GM12872 (cell line): ENCODE measurements around the gene SLC9A3.

Source experiments
- TF ChIP-seq, protein P1 (sequence below): IDR thresholded peaks from 3 replicates; pipeline ENCODE4 v1.5.1; 2011; ENCODE audit warnings: low read depth, mild to moderate bottlenecking, low read length, moderate library complexity; ENCODE audit not compliant: insufficient read depth

SLC9A3 gene

DNA sequence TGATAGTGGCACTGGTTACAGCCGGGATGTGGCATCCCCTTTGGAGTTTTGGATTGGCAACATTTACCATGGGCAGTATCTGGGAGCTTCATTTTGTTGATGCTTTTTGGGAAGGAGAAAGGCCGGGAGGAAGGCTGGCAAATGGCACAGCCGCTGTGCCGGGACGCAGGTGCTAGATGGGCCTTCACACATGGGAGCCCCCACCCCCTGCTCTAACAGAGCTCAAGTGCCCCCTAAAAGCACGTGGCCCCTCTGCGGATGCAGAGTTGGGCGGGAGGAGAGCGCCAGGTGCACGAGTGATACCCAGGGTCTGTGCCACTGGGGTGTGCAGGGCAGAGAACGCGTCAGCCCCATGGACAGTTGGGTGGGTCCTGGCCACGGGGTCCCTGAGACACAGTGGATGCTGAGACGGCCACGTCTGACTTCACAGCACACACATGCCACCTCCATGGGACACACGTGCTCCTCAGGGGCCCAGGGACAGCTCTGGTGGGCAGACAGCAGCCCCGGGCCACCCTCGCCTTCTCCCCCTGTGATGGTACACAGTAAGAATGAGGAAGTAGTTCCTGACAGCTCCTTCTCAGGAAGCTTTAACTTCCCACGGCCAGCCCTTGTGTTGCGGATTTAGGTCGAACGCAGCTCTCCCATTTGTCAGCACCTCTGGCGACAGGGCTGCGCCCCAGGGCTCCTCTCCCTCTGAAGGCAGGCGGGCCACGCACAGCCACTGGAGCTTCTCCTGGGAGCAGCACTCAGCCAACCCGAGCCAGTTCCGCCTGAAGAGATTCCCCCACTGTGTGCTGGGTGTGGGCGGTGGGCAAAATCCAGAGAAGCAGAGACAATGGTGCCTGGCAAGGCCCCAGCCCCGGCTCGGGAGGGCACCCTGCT lies 10.8 kb downstream of the SLC9A3 start:
- TF ChIP-seq, protein P1, sequence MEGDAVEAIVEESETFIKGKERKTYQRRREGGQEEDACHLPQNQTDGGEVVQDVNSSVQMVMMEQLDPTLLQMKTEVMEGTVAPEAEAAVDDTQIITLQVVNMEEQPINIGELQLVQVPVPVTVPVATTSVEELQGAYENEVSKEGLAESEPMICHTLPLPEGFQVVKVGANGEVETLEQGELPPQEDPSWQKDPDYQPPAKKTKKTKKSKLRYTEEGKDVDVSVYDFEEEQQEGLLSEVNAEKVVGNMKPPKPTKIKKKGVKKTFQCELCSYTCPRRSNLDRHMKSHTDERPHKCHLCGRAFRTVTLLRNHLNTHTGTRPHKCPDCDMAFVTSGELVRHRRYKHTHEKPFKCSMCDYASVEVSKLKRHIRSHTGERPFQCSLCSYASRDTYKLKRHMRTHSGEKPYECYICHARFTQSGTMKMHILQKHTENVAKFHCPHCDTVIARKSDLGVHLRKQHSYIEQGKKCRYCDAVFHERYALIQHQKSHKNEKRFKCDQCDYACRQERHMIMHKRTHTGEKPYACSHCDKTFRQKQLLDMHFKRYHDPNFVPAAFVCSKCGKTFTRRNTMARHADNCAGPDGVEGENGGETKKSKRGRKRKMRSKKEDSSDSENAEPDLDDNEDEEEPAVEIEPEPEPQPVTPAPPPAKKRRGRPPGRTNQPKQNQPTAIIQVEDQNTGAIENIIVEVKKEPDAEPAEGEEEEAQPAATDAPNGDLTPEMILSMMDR: no peak

DNA sequence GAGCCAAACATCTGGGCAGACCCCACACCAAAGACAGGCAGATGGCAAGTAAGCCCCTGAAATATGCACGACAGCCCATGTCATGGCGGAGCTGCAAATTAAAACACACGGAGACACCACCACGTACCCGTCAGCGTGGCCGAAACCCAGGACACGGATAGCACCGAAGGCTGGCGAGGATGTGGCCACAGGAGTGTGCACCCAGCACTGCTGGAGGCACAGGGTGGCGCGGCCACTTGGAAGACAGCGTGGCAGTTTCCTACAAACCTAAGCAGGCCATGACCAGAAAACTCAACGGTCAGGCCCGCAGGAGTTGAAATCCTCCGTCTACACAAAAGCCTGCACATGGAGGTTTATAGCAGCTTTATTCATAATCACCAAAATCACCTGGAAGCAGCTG lies 12.8 kb downstream of the SLC9A3 start:
- TF ChIP-seq, protein P1: no peak

DNA sequence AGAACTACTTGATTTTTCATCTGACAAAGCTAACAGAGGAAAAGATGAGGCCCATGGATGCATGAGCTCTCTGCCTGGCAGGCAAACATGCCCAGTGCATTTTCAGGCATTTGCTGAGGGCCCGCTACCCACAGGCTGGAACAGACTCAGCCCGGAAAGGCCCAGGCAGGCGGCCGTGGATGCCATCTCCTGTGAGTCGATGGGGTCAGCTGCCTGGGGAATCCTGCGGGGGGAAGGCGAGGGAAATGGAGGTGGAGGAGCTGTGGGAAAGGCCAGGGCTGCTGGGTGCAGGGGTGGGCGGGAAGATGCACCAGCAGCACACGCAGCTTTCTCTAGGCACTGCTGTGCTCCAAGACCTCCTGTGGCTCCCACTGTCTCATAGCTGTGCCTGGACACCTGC lies 13.7 kb downstream of the SLC9A3 start:
- TF ChIP-seq, protein P1: no peak

DNA sequence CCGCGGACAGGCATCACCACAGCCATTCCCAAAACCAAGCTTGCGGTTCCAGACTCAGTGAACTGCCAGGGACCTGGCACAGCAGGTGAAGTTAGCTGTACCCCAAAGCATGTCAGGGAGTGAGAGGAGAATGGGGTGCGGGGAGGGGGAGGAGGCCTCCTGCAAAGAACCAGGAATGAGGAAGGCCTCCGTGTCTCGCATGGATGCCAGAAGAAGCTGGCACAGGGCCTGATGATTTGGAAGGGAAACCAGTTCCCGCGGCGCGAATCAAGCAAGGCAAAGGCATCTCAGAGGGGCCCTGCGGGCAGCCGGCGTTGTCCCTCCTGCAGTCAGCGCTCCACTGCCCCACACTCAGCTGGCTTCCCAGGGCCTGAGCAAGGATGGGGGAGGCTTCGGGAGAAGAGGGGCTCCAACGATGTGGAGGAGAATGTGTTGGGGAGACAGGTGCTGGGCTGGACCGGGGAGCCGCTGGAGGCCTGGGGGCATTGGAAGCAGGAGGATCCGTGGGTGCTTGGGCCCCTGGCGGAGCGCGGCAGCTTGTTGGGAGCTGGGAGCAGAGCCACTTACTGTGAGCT lies 14.6 kb downstream of the SLC9A3 start:
- TF ChIP-seq, protein P1: no peak

DNA sequence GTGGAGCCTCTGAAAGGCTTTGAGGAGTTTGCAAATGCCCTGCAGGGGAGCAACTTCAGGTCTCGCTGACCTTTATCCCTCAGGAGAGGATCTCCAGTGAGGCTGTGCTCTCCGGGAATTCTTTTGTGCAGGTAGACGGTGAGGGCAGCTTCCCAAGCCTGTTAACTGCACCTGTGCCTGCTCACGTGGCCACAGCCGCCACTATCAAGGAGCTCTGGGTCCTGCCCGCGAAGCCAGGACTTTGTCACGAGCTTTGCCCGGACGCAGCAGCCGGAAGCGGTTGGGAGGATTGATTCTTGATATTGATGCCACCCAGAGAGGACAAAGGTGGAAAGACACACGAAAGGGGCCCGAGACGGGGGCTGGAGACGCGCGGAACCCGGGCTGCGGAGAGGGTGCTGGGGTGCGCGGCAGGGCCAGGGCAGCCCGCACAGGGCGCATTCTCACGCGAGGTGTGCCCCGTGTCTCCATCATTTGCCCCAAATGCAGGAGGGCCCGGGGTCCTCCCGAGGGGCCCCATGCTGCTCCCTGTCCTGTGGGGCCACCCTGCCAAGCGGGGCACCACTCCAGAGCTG lies 18.2 kb downstream of the SLC9A3 start:
- TF ChIP-seq, protein P1: no peak

DNA sequence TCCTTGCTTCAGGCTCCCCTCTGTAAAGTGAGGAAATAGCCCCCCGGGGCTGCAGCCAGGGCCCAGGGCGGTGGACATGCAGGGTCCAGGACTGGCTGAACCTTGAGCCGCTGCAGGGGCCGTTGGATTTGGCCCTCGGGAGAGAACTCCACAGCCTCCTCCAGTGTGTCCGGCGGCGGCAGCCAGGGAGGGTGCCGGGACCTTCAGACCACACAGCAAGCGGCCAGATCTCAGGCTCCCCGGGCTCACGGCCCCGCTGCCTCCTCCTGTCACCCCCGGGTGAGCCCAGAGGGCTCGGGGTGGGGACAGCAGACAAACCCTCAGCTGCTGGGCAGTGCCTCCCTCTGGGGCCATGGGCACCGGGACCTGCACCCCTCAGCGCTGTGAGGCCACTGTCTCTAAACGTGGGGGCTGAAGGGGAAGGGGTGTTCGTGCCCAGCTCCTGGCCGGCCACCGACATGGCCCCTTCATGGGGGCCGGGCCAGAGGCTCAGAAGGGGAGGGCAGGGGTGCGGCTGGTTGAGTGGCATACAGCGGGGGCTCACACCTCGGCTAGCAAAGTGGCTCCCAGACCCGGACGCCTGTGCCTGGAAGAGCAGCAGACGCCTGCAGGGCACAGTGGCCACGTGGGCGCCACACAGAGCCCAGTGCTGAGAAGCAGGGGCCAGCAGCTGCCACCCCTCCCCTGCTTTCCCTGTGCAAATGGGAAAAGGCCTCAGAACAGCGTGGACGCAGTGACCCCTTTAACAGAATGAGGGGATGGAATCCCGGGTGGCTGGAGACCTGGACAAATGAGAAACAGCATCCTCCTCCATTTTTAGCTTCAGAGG lies 19.7 kb downstream of the SLC9A3 start:
- TF ChIP-seq, protein P1: no peak
